GM12892 (cell line): ENCODE measurements around the gene WNT3.

Experiments used
- POLR2A ChIP-seq: IDR thresholded peaks from 2 replicates; pipeline ENCODE4 v1.6.1; 2011; ENCODE audit warnings: low read depth, low read length, control low read depth
- POLR2AphosphoS5 ChIP-seq: IDR thresholded peaks from 2 replicates; pipeline ENCODE4 v1.6.1; 2011; ENCODE audit warnings: low read depth, low read length, control low read depth
- TAF1 ChIP-seq: IDR thresholded peaks from 2 replicates; pipeline ENCODE4 v1.6.1; 2011; ENCODE audit warnings: low read depth, mild to moderate bottlenecking, control low read depth, low read length, borderline replicate concordance

- TF ChIP-seq POLR2A (no peak), TAF1 (no peak), POLR2AphosphoS5 (no peak)
These were observed 6.4 kb downstream of the WNT3 start for GRCh38 chr17:46811978-46812583.
